OCI-LY3 (cell line): ENCODE measurements around the gene MAP3K4.

Experiments
- EZH2phosphoT487 ChIP-seq: fragments of 200-600 bp; shearing (Covaris generic); IDR thresholded peaks from 2 replicates; pipeline ENCODE4 v1.6.1; 2018; ENCODE audit warnings: antibody characterized with exemption, mixed run types, low read depth
- TF ChIP-seq, protein P1 (sequence below): fragments of 200-600, 300-600 bp; sonication (generic); IDR thresholded peaks from 2 replicates; pipeline ENCODE4 v1.5.1; 2014; ENCODE audit warnings: antibody characterized with exemption, low read length, low read depth

DNA sequence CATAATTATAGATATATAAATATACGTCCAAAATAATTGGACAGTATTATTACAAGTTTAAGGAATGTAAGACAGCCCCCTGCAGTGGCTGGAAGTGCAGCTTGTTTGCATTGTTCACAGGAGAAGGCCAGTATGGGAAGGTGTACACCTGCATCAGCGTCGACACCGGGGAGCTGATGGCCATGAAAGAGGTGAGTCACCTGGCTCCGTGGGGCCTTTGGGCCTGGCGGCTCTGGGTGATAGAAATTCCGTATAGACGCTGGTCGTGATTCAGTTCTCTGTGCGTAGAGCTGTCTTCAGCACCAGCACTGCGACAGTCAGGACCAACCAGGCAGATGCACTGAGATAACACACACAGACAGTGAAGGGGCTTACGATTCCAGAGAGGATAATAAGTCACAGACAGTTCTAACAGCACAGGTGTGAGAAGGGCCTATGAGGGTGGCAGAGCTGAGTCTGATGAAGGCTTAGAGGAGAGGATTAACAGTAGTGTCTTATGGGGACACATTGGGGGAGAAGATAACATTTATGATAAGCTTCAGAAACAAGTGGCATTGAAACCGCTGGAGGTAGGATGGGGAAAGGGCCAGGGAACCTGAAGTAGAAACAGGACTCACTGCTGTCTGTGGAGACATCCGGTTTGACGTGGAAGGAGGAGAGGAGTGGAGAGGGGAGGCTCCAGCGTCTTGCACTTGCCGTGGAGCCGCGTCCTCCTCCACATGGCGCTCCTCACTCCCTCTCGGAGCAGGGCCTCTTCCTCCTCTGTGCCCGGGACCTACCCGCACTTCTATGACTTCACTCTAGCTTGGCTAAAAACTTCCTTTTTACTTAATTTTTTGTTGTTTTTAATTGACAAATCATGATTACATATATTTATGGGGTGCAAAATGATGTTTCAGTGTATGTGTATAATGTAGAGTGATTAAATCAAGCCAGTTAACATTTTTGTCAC, 116.5 kb downstream of the MAP3K4 start:
- TF ChIP-seq, protein P1, sequence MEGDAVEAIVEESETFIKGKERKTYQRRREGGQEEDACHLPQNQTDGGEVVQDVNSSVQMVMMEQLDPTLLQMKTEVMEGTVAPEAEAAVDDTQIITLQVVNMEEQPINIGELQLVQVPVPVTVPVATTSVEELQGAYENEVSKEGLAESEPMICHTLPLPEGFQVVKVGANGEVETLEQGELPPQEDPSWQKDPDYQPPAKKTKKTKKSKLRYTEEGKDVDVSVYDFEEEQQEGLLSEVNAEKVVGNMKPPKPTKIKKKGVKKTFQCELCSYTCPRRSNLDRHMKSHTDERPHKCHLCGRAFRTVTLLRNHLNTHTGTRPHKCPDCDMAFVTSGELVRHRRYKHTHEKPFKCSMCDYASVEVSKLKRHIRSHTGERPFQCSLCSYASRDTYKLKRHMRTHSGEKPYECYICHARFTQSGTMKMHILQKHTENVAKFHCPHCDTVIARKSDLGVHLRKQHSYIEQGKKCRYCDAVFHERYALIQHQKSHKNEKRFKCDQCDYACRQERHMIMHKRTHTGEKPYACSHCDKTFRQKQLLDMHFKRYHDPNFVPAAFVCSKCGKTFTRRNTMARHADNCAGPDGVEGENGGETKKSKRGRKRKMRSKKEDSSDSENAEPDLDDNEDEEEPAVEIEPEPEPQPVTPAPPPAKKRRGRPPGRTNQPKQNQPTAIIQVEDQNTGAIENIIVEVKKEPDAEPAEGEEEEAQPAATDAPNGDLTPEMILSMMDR: no peak
- TF ChIP-seq EZH2phosphoT487: no peak
